NOMO-1 (cell line): ENCODE measurements around the gene CEP85.
A peak's percentile ranks its signal among the peaks of the same experiment; 100 is the strongest.

Source experiments
- DNase-seq, 2 experiments: peaks; one replicate each; lab custom pipeline; 2025; ENCODE audit not compliant: unreplicated experiment in 2 of 2; lab: John Stamatoyannopoulos, UW

Gene CEP85

GRCh38 chr1:26275580-26276431 is 41.8 kb downstream of the CEP85 start:
- DNase-seq = peak; percentile 62 to 68

- DNase-seq = peak; percentile 81 to 92
These were observed 42.4 kb downstream of the CEP85 start for GRCh38 chr1:26276432-26276838.

- no peak for DNase-seq
These were observed 43.3 kb downstream of the CEP85 start for GRCh38 chr1:26277261-26277661.

GRCh38 chr1:26277719-26278118 is 43.7 kb downstream of the CEP85 start:
- no peak for DNase-seq

GRCh38 chr1:26278303-26278702 is 44.3 kb downstream of the CEP85 start:
- DNase-seq = no peak

- peak; percentile 39 to 46 for DNase-seq
These were observed 44.9 kb downstream of the CEP85 start for GRCh38 chr1:26278724-26279455.

- DNase-seq = peak; percentile 87 to 93
These were observed 45.7 kb downstream of the CEP85 start, which contains the start of gene SH3BGRL3 for GRCh38 chr1:26279456-26280332. Gene SH3BGRL3, plus strand, starts transcription at chr1:26280086. Its CDS starts 70 bp downstream, at chr1:26280156.

- no peak for DNase-seq
These were observed 46.5 kb downstream of the CEP85 start for GRCh38 chr1:26280333-26281042.

GRCh38 chr1:26281091-26281958 is 47.3 kb downstream of the CEP85 start:
- DNase-seq = no peak

GRCh38 chr1:26281971-26282370 is 48.0 kb downstream of the CEP85 start:
- no peak for DNase-seq

- no peak for DNase-seq
These were observed 48.5 kb downstream of the CEP85 start for GRCh38 chr1:26282401-26282918.

- no peak for DNase-seq
These were observed 49.4 kb downstream of the CEP85 start for GRCh38 chr1:26283279-26283853.

- DNase-seq = no peak
These were observed 50.0 kb downstream of the CEP85 start for GRCh38 chr1:26283871-26284596.

- peak; percentile 85 to 91 for DNase-seq
These were observed 50.8 kb downstream of the CEP85 start for GRCh38 chr1:26284597-26285347.

GRCh38 chr1:26285366-26286063 is 51.5 kb downstream of the CEP85 start:
- no peak for DNase-seq

GRCh38 chr1:26286064-26286416 is 52.0 kb downstream of the CEP85 start:
- DNase-seq = no peak
